HL-60/S4 (cell line): Measurements from ENCODE around the gene SOSTDC1.

Source experiments
- in situ Hi-C: fragments of 300-500 bp; cut with MboI; formaldehyde crosslinking; loops from 2 replicates; pipeline ENCODE4 v1.14.3; 2022; ENCODE audit warnings: low sequenced_read_pairs

The SOSTDC1 gene

GRCh38 chr7:16420649-16421332 lies 44.7 kb downstream of the SOSTDC1 start:
- in situ Hi-C loops, result no loop called here

- in situ Hi-C loops, result no loop called here
Observed at GRCh38 chr7:16420329-16420648, 45.2 kb downstream of the SOSTDC1 start.

GRCh38 chr7:16419859-16420258 lies 45.7 kb downstream of the SOSTDC1 start:
- in situ Hi-C loops, result no loop called here

GRCh38 chr7:16419126-16419525 lies 46.4 kb downstream of the SOSTDC1 start:
- in situ Hi-C loops, result no loop called here

- in situ Hi-C loops, result no loop called here
Observed at GRCh38 chr7:16417906-16418305, 47.6 kb downstream of the SOSTDC1 start.

GRCh38 chr7:16416289-16417282 lies 49.0 kb downstream of the SOSTDC1 start:
- in situ Hi-C loops, result no loop called here

- in situ Hi-C loops, result no loop called here
Observed at GRCh38 chr7:16412274-16413254, 53.0 kb downstream of the SOSTDC1 start.
